ENCODE results near the gene FGGY. TPM values are rescaled to one million over a fixed set of nuclear protein-coding genes. Genes with fewer than 3 reads are reported as not detected.
A peak's percentile ranks its signal among the peaks of the same experiment; 100 is the strongest.

The FGGY gene
- total and polyA plus RNA-seq, 4 donors = 16.0 to 67.0 (median 43.4) TPM

DNA sequence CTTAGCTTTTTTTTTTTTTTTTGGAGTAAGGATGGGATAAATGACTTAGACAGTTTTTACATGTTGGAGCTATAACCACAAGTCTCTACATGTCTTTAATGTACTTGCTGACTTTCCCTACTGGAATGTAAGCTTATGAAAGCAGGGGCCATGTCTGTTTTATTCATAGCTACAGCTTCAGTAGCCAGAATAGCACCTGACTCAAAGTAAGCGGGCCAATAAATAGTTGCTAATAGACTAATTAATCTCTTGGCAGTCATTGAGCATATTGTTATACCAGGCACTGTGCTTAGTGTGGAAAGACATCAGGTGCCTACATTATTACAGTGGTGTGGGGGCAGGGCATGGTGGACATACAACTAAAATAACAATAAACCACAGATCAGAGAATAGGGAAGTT, 433.4 kb downstream of the FGGY start:
- WGBS = 97% methylated on average over 1 of the region's 1 CpG
- H3K27me3 ChIP-seq (ENCODE audit: control insufficient read depth in 4 of 4, insufficient read depth in 4 of 4, low read length in 3 of 4) = no peaks in the 10 kb centered on the region
- TF ChIP-seq TAF1 (conservative IDR thresholded peaks at IDR 0.05) (no peak), HNF4G (IDR thresholded peaks at IDR 0.05) (no peak), HNF4A (conservative IDR thresholded peaks at IDR 0.05) (no peak), FOXA2 (IDR thresholded peaks at IDR 0.05) (no peak)
- TF ChIP-seq, protein P1, sequence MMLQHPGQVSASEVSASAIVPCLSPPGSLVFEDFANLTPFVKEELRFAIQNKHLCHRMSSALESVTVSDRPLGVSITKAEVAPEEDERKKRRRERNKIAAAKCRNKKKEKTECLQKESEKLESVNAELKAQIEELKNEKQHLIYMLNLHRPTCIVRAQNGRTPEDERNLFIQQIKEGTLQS (IDR thresholded peaks at IDR 0.05) = no peak
- TF ChIP-seq, protein P2, sequence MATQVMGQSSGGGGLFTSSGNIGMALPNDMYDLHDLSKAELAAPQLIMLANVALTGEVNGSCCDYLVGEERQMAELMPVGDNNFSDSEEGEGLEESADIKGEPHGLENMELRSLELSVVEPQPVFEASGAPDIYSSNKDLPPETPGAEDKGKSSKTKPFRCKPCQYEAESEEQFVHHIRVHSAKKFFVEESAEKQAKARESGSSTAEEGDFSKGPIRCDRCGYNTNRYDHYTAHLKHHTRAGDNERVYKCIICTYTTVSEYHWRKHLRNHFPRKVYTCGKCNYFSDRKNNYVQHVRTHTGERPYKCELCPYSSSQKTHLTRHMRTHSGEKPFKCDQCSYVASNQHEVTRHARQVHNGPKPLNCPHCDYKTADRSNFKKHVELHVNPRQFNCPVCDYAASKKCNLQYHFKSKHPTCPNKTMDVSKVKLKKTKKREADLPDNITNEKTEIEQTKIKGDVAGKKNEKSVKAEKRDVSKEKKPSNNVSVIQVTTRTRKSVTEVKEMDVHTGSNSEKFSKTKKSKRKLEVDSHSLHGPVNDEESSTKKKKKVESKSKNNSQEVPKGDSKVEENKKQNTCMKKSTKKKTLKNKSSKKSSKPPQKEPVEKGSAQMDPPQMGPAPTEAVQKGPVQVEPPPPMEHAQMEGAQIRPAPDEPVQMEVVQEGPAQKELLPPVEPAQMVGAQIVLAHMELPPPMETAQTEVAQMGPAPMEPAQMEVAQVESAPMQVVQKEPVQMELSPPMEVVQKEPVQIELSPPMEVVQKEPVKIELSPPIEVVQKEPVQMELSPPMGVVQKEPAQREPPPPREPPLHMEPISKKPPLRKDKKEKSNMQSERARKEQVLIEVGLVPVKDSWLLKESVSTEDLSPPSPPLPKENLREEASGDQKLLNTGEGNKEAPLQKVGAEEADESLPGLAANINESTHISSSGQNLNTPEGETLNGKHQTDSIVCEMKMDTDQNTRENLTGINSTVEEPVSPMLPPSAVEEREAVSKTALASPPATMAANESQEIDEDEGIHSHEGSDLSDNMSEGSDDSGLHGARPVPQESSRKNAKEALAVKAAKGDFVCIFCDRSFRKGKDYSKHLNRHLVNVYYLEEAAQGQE (IDR thresholded peaks at IDR 0.05) = no peak
- TF ChIP-seq, protein P3, sequence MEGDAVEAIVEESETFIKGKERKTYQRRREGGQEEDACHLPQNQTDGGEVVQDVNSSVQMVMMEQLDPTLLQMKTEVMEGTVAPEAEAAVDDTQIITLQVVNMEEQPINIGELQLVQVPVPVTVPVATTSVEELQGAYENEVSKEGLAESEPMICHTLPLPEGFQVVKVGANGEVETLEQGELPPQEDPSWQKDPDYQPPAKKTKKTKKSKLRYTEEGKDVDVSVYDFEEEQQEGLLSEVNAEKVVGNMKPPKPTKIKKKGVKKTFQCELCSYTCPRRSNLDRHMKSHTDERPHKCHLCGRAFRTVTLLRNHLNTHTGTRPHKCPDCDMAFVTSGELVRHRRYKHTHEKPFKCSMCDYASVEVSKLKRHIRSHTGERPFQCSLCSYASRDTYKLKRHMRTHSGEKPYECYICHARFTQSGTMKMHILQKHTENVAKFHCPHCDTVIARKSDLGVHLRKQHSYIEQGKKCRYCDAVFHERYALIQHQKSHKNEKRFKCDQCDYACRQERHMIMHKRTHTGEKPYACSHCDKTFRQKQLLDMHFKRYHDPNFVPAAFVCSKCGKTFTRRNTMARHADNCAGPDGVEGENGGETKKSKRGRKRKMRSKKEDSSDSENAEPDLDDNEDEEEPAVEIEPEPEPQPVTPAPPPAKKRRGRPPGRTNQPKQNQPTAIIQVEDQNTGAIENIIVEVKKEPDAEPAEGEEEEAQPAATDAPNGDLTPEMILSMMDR (IDR thresholded peaks at IDR 0.05; ENCODE audit: low read depth, low read length, missing input control) = no peak
- DNase-seq (ENCODE audit: low spot score) = no peak
- no peaks in the 10 kb centered on the region for H3K4me1 ChIP-seq (ENCODE audit: control insufficient read depth in 4 of 4, insufficient read depth in 4 of 4, low read length in 3 of 4)
- H3K4me3 ChIP-seq (ENCODE audit: low read depth in 1 of 3, low read length in 3 of 3) = no peak overlapping the region
- H3K36me3 ChIP-seq (ENCODE audit: control insufficient read depth in 4 of 4, insufficient read depth in 3 of 4, low read depth in 1 of 4, low read length in 3 of 4) = peaks cover 0 to 5% (median 3%) of the 10 kb centered on the region in 4 donors
- H3K9ac ChIP-seq (ENCODE audit: low read depth in 1 of 2, low read length in 2 of 2) = no peak overlapping the region
- no peaks in the 10 kb centered on the region for H3K9me3 ChIP-seq (ENCODE audit: control insufficient read depth in 4 of 4, low read length in 3 of 4)
- H3K27ac ChIP-seq (ENCODE audit: low read depth in 1 of 2, low read length in 2 of 2) = peak overlapping the region in 1 of 2 donors; percentile 32

DNA sequence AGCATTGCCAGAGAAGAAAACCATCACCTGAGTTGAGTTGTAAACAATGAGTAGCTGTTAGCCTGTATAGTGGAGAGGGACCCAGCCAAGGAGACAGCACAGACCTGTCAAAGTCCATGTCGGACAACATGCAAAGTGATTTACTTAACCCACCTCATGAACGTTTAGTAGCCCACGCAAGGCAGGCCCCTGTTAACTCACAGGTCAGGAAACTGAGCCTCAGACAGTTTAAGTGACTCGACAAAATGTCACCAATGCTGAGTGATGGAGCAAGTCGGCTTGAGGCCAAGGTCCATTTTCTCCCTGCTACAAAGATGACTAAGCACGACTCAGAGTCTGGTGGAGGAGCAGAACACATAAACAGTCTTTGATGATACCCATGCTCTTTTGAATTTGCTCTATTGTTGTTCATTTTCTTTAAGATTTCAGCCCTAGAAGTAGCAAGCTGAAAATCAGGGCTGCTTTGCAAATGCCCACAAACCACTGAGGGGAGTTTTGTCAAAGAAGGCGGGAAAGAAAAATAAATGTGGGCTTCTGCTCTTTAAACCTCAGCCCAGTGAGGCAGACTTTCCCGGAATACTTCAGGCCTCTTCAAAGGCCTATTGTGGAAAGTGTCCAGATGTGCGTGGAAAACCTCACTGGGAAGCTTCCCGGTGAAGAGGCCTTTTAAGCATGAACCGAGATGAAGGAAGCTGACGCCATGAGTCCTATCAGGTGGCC, 434.0 kb downstream of the FGGY start:
- peak; percentile 46 for DNase-seq (ENCODE audit: low spot score)
- H3K4me3 ChIP-seq (ENCODE audit: low read depth in 1 of 3, low read length in 3 of 3) = no peak overlapping the region
- no peaks in the 10 kb centered on the region for H3K9me3 ChIP-seq (ENCODE audit: control insufficient read depth in 4 of 4, low read length in 3 of 4)
- TF ChIP-seq YY1 (IDR thresholded peaks at IDR 0.05) (peak; percentile 54), FOXA1 (IDR thresholded peaks at IDR 0.05) (no peak), TAF1 (conservative IDR thresholded peaks at IDR 0.05) (no peak), RAD21 (IDR thresholded peaks at IDR 0.05) (no peak), HNF4A (conservative IDR thresholded peaks at IDR 0.05) (peak; percentile 64 to 69), RXRA (IDR thresholded peaks at IDR 0.05) (no peak)
- no peak overlapping the region for H3K9ac ChIP-seq (ENCODE audit: low read depth in 1 of 2, low read length in 2 of 2)
- no peaks in the 10 kb centered on the region for H3K27me3 ChIP-seq (ENCODE audit: control insufficient read depth in 4 of 4, insufficient read depth in 4 of 4, low read length in 3 of 4)
- peaks cover 0 to 5% (median 5%) of the 10 kb centered on the region in 4 donors for H3K36me3 ChIP-seq (ENCODE audit: control insufficient read depth in 4 of 4, insufficient read depth in 3 of 4, low read depth in 1 of 4, low read length in 3 of 4)
- H3K4me1 ChIP-seq (ENCODE audit: control insufficient read depth in 4 of 4, insufficient read depth in 4 of 4, low read length in 3 of 4) = no peaks in the 10 kb centered on the region
- H3K27ac ChIP-seq (ENCODE audit: low read depth in 1 of 2, low read length in 2 of 2) = peak overlapping the region in 1 of 2 donors; percentile 32
- 56% methylated on average over 12 of the region's 12 CpGs for WGBS

DNA sequence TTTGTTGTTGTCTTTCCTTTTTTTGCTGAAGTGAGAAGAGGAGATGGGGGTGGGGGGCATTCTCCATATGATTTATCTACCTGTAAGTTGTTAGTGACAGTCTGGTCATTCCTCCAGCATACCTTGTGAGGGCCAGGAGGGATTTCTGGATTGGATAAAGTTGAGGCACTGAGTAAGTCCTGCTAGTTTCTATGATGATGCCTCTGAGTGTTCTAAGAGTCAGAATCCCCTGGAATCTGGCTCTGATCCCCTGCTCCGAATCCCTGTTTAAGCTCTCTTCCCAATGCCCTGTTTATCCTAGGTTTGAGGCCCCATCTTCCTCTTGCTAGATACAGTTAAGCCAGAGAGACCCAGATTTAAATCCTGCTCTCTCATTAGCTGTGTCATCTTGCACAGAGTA, 434.7 kb downstream of the FGGY start:
- no peak overlapping the region for H3K27ac ChIP-seq (ENCODE audit: low read depth in 1 of 2, low read length in 2 of 2)
- no peak overlapping the region for H3K4me3 ChIP-seq (ENCODE audit: low read depth in 1 of 3, low read length in 3 of 3)
- H3K27me3 ChIP-seq (ENCODE audit: control insufficient read depth in 4 of 4, insufficient read depth in 4 of 4, low read length in 3 of 4) = no peaks in the 10 kb centered on the region
- TF ChIP-seq RAD21 (IDR thresholded peaks at IDR 0.05) (no peak), NR2F2 (IDR thresholded peaks at IDR 0.05) (no peak), GABPA (IDR thresholded peaks at IDR 0.05 in 1 of 2, conservative IDR thresholded peaks at IDR 0.05 in 1 of 2) (no peak), TAF1 (conservative IDR thresholded peaks at IDR 0.05) (no peak)
- TF ChIP-seq, protein P4, sequence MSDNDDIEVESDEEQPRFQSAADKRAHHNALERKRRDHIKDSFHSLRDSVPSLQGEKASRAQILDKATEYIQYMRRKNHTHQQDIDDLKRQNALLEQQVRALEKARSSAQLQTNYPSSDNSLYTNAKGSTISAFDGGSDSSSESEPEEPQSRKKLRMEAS (IDR thresholded peaks at IDR 0.05) = no peak
- TF ChIP-seq, protein P5, sequence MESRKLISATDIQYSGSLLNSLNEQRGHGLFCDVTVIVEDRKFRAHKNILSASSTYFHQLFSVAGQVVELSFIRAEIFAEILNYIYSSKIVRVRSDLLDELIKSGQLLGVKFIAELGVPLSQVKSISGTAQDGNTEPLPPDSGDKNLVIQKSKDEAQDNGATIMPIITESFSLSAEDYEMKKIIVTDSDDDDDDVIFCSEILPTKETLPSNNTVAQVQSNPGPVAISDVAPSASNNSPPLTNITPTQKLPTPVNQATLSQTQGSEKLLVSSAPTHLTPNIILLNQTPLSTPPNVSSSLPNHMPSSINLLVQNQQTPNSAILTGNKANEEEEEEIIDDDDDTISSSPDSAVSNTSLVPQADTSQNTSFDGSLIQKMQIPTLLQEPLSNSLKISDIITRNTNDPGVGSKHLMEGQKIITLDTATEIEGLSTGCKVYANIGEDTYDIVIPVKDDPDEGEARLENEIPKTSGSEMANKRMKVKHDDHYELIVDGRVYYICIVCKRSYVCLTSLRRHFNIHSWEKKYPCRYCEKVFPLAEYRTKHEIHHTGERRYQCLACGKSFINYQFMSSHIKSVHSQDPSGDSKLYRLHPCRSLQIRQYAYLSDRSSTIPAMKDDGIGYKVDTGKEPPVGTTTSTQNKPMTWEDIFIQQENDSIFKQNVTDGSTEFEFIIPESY (IDR thresholded peaks at IDR 0.05) = no peak
- TF ChIP-seq, protein P3 (IDR thresholded peaks at IDR 0.05; ENCODE audit: low read depth, low read length, missing input control) = no peak
- WGBS = 94% methylated on average over 1 of the region's 1 CpG
- no peak for DNase-seq (ENCODE audit: low spot score)
- H3K4me1 ChIP-seq (ENCODE audit: control insufficient read depth in 4 of 4, insufficient read depth in 4 of 4, low read length in 3 of 4) = no peaks in the 10 kb centered on the region
- peaks cover 0 to 5% (median 5%) of the 10 kb centered on the region in 4 donors for H3K36me3 ChIP-seq (ENCODE audit: control insufficient read depth in 4 of 4, insufficient read depth in 3 of 4, low read depth in 1 of 4, low read length in 3 of 4)
- H3K9me3 ChIP-seq (ENCODE audit: control insufficient read depth in 4 of 4, low read length in 3 of 4) = no peaks in the 10 kb centered on the region
- H3K9ac ChIP-seq (ENCODE audit: low read depth in 1 of 2, low read length in 2 of 2) = no peak overlapping the region

All from liver (tissue), 9 donors.